GM19238 (cell line): ENCODE results near the gene ZBP1.
"Not testable (repeated sequence)": the region's sequence is repeated elsewhere in the genome, so short reads cannot be mapped to it uniquely, and the experiment has no call there.

ENCODE experiments used
- DNase-seq: peaks from one replicate; pipeline ENCODE4 v3.0.0; 2011; ENCODE audit warnings: low spot score; ENCODE audit not compliant: insufficient read length

Gene ZBP1

DNA sequence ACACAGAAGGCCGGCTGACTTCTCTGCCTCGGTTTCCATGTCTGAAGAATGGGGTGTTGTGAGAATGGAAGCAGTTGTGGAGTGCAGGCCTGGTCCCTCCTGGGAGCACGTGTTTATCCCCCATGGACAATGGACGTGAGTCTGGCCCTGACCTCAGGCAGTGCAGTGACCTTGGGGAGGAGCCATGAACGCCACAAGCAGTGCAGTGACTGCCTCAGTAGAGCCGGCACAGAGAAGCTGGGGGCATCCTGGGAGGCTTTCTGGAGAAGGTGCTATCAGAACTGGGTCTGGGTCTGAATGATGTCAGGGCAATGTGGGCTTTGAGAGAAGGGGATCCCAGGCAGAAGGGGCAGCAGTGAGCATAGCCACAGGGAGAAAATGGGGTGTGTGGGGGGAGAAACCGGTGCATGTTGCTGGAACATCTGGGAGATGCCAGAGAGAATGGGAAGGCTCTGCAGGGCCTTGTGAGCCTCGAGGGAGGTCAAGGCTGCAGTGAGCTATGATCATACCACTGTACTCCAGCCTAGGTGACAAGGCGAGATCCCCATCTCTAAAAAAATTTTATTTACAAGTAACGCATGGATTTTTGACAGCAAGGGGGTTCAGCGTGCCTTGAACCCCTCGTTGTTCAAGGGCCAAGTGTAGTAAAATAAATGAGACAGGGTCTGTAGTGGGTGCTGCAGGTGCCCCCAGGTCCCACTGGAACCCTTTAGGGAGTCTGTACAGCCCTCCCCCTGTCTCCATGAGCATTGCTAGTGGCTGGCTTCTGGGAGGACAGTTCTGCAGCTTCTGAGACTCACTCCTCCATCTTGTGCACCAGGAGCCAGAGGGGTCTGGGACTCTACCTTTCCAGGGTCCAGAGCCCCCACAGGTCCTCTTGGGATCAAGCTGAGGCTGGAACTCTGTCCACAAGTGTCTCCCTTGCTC, 27.0 kb upstream of the ZBP1 start:
- DNase-seq, result no peak

DNA sequence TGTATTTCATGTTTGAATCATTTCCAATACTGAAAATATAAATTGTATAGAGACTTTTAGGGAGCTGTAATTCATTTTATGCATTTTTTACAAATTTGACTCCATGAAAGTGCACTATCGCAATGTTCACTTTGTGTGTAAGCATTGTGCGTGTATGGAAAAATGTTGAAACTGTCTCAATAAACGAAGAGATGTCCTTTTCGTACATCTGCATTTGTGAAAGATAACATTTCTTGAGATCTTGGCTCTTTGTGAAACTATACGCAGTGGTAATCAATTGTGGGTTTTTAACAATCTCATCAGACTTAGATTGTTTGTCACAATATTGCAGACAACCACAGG, 18.6 kb upstream of the ZBP1 start:
- DNase-seq, result no peak

GRCh38 chr20:57638173-57638894, 18.1 kb upstream of the ZBP1 start:
- no peak for DNase-seq

DNA sequence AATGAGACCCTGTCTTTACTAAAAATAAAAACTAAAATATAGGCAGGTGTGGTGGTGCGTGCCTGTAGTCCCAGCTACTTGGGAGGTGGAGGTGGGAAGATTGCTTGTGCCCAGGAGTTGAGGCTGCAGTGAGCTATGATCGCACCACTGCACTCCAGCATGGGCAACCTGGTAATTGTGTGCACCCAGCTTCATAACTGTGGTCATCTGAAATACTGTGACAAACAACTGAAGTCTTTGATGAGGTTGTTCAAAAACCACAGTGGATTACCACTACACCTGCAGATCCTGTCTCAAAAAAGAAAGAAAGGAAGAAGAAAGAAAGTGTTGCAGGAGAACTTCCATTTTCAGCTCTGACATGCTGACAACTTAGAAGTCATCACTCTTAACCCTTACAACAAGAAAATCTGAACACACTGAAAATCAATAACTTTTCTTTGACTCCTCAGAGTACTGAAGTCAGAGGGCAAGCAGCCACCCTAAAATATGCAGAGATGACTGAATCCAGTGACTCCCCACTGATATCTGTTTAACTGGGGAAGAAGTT, 13.8 kb upstream of the ZBP1 start:
- DNase-seq, result no peak

- DNase-seq, result no peak
These were observed 12.1 kb upstream of the ZBP1 start for GRCh38 chr20:57632286-57632685.

GRCh38 chr20:57630061-57630460, 9.8 kb upstream of the ZBP1 start:
- no peak for DNase-seq

DNA sequence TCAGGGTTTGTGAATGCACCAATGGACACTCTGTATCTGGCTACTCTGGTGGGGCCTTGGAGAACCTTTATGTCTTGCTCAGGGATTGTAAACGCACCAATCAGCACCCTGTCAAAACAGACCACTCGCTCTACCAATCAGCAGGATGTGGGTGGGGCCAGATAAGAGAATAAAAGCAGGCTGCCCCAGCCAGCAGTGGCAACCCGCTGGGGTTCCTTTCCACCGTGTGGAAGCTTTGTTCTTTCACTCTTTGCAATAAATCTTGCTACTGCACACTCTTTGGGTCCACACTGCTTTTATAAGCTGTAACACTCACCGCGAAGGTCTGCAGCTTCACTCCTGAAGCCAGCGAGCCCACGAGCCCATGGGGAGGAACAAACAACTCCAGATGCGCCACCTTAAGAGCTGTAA, 9.3 kb upstream of the ZBP1 start:
- not testable (repeated sequence) for DNase-seq

- not testable (repeated sequence) for DNase-seq
These were observed 8.7 kb upstream of the ZBP1 start for GRCh38 chr20:57628962-57629308.

DNA sequence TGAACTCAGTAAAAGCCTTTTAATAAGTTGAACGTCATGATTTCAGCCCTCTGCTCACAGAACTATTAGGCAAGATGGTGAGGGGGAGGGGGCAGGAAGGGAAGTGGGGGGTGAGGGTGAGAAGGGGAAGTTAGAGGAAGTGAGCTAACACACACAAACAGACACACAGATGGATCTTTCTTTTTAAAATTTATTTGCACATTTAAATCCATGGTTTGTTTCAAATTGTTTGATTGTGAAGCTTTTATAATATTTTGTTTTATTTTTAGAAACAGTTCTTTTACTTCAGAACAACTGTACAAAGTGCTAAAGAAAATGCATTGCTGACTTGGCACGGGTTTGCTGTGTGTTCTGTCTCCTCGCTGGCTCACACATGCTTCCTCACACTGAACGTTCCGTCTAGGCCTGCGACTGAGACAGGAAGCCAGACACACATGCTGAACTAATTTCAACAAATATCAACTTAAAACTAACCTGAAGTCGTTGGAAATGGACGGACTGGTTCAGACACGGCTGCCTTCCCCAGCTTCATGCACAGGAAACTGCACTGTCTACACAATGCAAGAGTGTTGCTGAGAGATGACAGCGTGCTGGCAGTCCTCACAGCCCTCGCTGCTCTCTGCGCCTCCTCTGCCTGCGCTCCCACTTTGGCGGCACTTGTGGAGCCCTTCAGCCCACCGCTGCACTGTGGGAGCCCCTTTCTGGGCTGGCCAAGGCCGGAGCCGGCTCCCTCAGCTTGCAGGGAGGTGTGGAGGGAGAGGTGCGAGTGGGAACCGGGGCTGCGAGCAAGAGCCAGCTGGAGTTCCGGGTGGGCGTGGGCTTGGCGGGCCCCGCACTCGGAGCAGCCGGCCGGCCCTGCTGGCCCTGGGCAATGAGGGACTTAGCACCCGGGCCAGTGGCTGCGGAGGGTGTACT, 8.1 kb upstream of the ZBP1 start:
- DNase-seq, result no peak

GRCh38 chr20:57627339-57627738, 7.1 kb upstream of the ZBP1 start:
- DNase-seq, result no peak

DNA sequence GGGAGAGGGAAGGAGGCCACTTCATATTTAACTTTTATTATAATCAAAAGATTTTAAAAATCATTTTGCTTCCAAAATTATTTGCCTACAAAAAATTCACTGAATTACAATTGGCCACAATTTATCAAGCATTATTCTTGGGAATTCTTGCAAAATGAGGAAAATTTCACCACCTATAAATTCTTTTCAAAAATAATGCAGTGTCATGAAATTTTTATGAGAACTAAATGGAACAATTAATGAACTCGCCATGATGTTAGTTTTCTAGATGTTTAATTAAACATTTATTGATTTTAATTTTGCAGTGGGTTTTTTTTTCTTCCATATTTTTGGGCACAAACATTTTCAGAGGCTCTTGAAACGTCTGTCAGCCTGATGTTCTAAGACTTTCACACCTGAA, 5.8 kb upstream of the ZBP1 start:
- no peak for DNase-seq

DNA sequence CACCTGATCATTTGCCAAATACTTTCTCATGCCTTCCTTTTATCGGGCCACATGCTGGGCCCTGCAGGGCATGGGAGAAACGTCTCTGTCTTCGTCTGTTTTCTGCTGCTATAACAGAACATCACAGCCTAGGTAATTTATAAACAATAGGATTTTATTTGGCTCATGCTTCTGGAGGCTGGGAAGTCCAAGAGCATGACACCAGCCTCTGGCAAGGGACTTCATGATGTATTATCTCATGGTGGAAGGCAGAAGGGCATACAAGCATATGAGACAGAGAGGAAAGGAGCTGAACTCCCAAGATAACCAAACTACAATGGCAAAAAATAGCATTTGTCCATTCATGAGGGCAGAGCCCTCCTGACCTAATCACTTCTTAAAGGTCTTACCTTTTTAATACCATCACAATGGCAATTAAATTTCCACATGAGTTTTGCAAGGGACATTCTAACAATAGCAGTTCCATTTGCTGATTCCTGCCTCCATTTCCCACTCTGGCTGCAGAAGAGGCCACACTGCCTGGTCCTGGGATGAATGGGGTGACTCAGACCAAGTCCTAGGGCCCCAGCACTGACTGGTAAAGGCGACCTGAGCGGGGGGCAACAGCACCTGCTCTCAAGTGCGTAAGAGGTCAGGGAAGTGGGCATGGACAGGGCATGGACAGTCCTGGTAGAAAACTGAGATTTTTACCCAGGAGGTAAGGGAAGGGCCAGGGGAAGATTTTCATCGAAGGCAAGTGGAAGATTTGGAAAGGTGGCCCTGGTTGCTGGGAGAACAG, 5.1 kb upstream of the ZBP1 start:
- DNase-seq, result no peak

DNA sequence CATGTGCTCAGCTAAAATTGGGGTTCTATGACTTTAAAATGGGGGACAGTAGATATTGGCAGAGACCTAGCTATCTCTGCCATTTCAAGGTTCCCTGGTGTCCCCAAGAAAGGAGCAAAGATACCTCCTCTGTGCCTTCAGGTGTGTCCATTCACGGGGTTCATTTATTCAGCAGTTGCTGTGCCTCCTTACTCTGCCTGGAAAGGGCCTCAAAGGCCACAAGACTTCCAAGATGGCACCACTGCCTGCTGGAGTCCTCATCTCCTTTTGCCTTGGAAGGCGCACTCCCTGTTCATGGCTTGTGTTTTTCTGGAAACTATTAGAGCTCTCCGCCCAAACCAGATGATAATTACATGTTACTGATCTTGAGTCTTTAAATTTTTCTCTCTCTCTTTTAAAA, 3.9 kb upstream of the ZBP1 start:
- DNase-seq, result no peak

GRCh38 chr20:57622579-57623381, 2.6 kb upstream of the ZBP1 start:
- no peak for DNase-seq

- no peak for DNase-seq
These were observed 2.0 kb upstream of the ZBP1 start for GRCh38 chr20:57622201-57622570.

- no peak for DNase-seq
These were observed 1.4 kb upstream of the ZBP1 start for GRCh38 chr20:57621421-57622200.

- no peak for DNase-seq
These were observed 773 bp upstream of the ZBP1 start for GRCh38 chr20:57620999-57621398.

DNA sequence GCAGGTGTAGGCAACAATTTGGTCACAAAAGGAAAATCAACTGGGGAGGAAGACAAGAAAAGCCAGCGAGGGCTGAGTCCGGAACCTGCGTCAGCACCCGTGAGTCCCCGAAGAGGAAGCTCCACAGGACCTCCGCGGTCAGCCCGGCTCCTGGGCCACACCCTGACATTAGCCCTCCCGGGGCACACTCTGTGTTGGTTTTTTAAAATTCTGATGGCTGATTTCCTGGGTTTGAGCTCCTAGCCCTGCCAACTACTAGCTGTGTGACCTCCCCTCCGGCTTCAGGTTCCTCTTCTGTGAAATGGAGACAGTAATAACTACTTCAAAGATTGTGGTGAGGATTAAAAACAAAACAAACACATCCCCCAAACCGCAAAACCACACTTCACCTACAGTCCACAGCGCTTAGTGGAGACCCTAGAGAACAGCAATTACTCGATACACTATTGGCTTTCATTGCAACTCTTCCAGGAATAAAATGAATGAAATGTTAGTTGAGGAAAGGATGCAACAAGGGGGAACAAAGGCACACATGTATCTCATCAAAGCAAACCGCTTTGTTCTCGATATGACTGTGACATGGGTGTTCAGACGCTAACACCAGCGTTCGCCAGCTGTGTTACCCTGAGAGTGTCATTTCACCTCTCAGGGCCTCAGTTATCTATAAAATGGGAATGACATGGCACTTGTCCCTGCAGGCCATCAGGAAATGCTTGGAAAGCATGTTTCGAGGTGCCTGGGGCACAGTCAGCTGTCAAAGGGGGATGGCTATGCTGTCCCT, 985 bp downstream of the ZBP1 start:
- DNase-seq, result peak; percentile 55

- no peak for DNase-seq
These were observed 1.5 kb downstream of the ZBP1 start for GRCh38 chr20:57618764-57619050.
